ENCODE measurements around the gene ABHD6. TPM values are rescaled to one million over a fixed set of nuclear protein-coding genes. Genes with fewer than 3 reads are reported as not detected.

ABHD6 gene
- total RNA-seq, 1 donor from 2014 or later: 3.0 TPM

DNA sequence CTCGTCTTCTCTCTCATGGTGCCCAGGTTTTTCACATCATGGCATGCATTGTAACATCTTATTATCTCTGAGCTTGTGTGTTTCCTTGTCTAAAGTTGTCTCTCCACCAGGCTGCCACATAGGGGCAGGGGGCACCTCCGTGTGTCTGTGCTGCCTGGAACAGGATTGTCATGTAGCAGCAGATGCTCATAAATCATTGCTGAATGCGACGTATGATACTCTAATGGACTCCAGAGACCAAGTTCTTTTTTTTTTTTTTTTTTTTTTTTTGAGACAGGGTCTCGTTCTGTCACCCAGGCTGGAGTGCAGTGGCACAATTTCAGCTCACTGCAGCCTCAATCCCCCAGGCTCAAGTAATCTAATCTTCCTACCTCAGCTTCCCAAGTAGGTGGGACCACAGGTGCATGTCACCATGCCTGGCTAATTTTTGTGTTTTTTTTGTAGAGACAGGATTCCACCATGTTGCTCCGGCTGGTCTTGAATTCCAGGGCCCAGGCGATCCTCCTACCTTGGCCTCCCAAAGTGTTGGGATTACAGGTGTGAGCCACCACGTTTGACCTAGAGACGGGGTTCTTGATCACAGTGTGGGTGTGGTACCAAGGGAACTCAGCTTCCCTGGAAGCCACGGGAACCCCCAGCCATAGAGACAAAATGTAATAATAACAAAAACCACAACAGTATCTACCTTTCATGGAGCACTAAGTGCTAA lies 22.1 kb upstream of the ABHD6 start:
- no peak for DNase-seq (ENCODE audit: low spot score)
- Mint-ChIP-seq H3K27me3 (ENCODE audit: unreplicated experiment) (peaks cover 2% of the 10 kb centered on the region), H3K27ac (ENCODE audit: unreplicated experiment) (no peak overlapping the region), H3K9me3 (ENCODE audit: unreplicated experiment) (no peaks in the 10 kb centered on the region), H3K4me3 (ENCODE audit: unreplicated experiment) (no peak overlapping the region), H3K4me1 (ENCODE audit: unreplicated experiment) (peaks cover 7% of the 10 kb centered on the region), H3K36me3 (ENCODE audit: low read depth, unreplicated experiment) (no peaks in the 10 kb centered on the region)
- TF ChIP-seq, protein P1, sequence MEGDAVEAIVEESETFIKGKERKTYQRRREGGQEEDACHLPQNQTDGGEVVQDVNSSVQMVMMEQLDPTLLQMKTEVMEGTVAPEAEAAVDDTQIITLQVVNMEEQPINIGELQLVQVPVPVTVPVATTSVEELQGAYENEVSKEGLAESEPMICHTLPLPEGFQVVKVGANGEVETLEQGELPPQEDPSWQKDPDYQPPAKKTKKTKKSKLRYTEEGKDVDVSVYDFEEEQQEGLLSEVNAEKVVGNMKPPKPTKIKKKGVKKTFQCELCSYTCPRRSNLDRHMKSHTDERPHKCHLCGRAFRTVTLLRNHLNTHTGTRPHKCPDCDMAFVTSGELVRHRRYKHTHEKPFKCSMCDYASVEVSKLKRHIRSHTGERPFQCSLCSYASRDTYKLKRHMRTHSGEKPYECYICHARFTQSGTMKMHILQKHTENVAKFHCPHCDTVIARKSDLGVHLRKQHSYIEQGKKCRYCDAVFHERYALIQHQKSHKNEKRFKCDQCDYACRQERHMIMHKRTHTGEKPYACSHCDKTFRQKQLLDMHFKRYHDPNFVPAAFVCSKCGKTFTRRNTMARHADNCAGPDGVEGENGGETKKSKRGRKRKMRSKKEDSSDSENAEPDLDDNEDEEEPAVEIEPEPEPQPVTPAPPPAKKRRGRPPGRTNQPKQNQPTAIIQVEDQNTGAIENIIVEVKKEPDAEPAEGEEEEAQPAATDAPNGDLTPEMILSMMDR (IDR thresholded peaks at IDR 0.05; ENCODE audit: unreplicated experiment): no peak

DNA sequence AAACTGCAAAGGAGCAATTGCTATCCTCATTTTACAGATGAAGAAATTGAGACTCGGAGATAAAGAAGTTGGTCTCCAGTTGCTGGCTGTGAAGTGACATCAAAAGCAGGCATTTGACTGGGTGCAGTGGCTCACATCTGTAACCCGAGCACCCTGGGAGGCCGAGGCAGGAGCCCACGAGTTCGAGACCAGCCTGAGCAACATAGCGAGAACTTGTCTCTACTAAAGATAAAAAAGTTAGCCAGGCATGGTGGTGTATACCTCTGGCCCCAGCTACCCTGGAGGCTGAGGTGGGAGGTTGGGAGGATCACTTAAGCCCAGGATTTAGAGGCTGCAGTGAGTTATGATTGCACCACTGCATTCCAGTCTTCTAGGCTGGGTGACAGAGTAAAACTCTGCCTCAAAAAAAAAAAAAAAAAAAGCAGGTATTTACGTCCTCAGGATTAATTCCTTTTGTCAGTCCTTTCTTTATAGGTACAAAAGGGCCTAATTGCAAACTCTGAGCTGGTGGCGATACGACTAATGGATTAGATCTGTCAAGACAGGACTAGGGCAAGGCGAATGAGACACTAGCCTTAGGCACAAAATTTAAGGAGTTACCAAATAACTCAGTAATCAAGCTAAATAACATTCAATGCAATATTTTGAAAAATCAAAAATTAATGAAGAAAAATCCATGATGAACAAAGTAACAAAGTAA lies 20.9 kb upstream of the ABHD6 start:
- H3K9me3 Mint-ChIP-seq (ENCODE audit: unreplicated experiment): no peaks in the 10 kb centered on the region
- H3K4me3 Mint-ChIP-seq (ENCODE audit: unreplicated experiment): no peak overlapping the region
- H3K27ac Mint-ChIP-seq (ENCODE audit: unreplicated experiment): no peak overlapping the region
- TF ChIP-seq, protein P1 (IDR thresholded peaks at IDR 0.05; ENCODE audit: unreplicated experiment): no peak
- DNase-seq (ENCODE audit: low spot score): no peak
- H3K27me3 Mint-ChIP-seq (ENCODE audit: unreplicated experiment): peaks cover 2% of the 10 kb centered on the region
- H3K4me1 Mint-ChIP-seq (ENCODE audit: unreplicated experiment): peaks cover 3% of the 10 kb centered on the region
- no peaks in the 10 kb centered on the region for H3K36me3 Mint-ChIP-seq (ENCODE audit: low read depth, unreplicated experiment)

DNA sequence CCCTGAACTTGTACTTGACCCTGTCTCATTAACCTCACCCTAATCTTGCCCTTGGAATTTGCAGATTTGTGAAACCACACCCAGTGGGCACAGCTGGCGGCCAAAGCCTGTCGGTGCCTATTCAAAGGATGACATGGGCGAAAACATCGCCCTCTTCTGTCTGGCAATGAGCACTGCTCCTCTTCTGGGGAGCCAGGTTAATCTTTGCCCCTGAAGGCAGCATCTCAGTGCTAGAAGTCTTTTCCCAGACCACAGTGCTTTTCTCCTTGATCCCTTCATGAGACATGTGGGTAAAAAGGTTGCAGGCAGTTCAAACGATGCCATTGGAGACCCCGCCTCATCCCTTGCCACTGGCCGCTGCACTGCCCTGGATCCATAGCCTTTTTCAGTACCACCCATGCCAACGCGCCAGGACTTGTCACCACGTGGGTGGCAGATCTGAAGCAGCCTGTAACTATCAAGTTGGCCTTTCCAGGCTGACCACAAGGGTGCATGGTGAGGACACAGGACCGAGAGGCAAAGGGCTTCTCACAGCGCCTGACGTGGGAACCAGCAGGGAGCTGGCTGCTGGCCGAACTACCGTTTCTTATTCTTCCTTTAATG lies 20.3 kb upstream of the ABHD6 start:
- Mint-ChIP-seq H3K36me3 (ENCODE audit: low read depth, unreplicated experiment) (no peaks in the 10 kb centered on the region), H3K9me3 (ENCODE audit: unreplicated experiment) (no peaks in the 10 kb centered on the region), H3K27ac (ENCODE audit: unreplicated experiment) (no peak overlapping the region), H3K4me1 (ENCODE audit: unreplicated experiment) (peaks cover 2% of the 10 kb centered on the region), H3K27me3 (ENCODE audit: unreplicated experiment) (peaks cover 2% of the 10 kb centered on the region), H3K4me3 (ENCODE audit: unreplicated experiment) (no peak overlapping the region)
- TF ChIP-seq, protein P1 (IDR thresholded peaks at IDR 0.05; ENCODE audit: unreplicated experiment): peak; percentile 63
- DNase-seq (ENCODE audit: low spot score): peak; percentile 64

DNA sequence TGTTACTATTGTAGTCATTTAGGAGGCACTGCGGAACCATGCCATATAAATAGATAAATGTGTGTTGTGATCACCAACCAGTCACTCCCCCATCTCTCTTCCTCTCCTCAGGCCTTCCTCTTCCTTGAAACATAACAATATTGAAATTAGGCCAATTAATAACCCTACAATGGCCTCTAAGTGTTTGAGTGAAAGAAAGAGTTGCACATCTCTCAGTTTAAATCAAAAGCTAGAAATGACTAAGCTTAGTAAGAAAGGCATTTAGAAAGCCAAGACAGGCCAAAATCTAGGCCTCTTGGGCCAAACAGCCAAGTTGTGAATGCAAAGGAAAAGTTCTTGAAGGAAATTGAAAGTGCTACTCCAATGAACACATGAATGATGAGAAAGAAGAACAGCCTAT lies 18.7 kb upstream of the ABHD6 start:
- no peak for DNase-seq (ENCODE audit: low spot score)
- H3K27me3 Mint-ChIP-seq (ENCODE audit: unreplicated experiment): peaks cover 6% of the 10 kb centered on the region
- H3K4me3 Mint-ChIP-seq (ENCODE audit: unreplicated experiment): no peak overlapping the region
- H3K4me1 Mint-ChIP-seq (ENCODE audit: unreplicated experiment): peaks cover 2% of the 10 kb centered on the region
- H3K9me3 Mint-ChIP-seq (ENCODE audit: unreplicated experiment): no peaks in the 10 kb centered on the region
- H3K27ac Mint-ChIP-seq (ENCODE audit: unreplicated experiment): no peak overlapping the region
- no peaks in the 10 kb centered on the region for H3K36me3 Mint-ChIP-seq (ENCODE audit: low read depth, unreplicated experiment)
- TF ChIP-seq, protein P1 (IDR thresholded peaks at IDR 0.05; ENCODE audit: unreplicated experiment): no peak
